SU-DHL-6 (cell line): ENCODE results near the gene ADCYAP1R1.

ENCODE experiments used
- CTCF ChIP-seq: fragments of 200-600 bp; sonication (generic); IDR thresholded peaks from one replicate; pipeline ENCODE4 v1.5.1; 2017; ENCODE audit warnings: antibody characterized with exemption, mild to moderate bottlenecking, low read length, moderate library complexity; ENCODE audit not compliant: insufficient read depth, poor library complexity, severe bottlenecking
- EZH2phosphoT487 ChIP-seq: fragments of 200-600 bp; sonication (generic), shearing (Covaris generic); conservative IDR thresholded peaks from 2 replicates; pipeline ENCODE4 v1.6.1; 2018; ENCODE audit warnings: mild to moderate bottlenecking, antibody characterized with exemption, low read length, moderate library complexity, mixed read lengths

GRCh38 chr7:31146538-31146937, 94.4 kb downstream of the ADCYAP1R1 start:
- TF ChIP-seq CTCF, result no peak
- TF ChIP-seq EZH2phosphoT487, result no peak
